Measurements from ENCODE around the gene PAX6. TPM values are rescaled to one million over a fixed set of nuclear protein-coding genes. Genes with fewer than 3 reads are reported as not detected.
A peak's percentile ranks its signal among the peaks of the same experiment; 100 is the strongest.

PAX6 gene
- total and polyA plus RNA-seq, 2 donors: 0.32 to 0.47 TPM

DNA sequence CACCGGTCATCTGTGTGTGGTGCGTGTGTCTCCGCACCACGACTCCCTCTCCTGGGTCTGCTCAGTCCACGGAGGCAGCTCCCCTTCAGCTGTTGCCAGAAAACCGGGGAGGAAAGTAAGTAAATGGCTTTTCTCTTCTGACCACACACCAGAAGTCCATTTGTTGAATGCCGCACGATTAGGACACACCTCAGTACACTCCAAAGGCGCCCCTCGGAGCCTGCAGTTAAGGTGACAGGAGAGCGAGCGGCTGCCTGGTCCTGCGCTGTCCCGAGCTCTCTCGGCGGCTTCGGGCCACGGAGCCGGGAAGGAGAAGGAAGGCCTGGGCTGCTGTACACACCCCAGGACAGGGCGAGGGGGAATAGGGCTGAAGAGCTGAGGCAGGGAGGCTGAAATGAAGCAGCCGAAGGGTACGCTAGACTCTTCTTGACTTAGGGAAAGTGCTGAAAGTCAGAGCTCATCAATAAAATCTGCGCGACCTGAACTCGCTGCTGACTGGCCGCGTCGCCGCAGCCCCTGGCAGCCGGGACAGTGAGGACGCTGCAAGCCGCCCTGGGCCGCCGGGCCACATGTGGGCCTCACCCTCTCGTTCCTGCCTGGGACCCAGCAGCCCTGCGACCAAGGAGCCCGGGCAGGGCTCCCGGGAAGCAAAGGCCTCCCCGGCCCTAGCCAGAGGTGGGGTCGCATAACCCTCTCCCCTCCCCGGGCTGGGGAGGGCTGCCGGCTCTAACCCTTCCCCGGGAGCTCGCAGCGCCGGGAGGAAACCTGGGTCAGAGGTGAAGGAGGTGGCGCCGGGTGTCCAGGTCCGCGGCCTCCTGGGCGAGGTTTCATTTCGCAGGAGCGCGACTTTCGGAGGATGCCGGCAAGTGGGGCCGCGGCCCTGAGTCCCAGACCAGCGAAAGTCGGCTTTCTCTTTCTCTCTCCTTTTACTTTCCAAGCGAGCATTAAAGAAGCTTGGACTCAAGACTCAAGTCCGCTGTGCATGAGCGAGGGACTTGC is 1.6 kb upstream of the PAX6 start:
- Histone ChIP-seq H3K27ac (ENCODE audit: low read depth in 1 of 2, low read length in 1 of 2) (no peak overlapping the region), H3K27me3 (ENCODE audit: control insufficient read depth in 2 of 2, insufficient read depth in 1 of 2, low read length in 1 of 2) (peaks cover 94 to 100% of the 10 kb centered on the region in 2 donors), H3K4me3 (ENCODE audit: low read length in 2 of 2) (peak overlapping the region in 1 of 2 donors; percentile 33), H3K9me3 (ENCODE audit: control insufficient read depth in 2 of 2, insufficient read depth in 1 of 2, low read length in 1 of 2) (peaks cover 0 to 7% of the 10 kb centered on the region in 2 donors), H3K36me3 (ENCODE audit: control insufficient read depth in 2 of 2, insufficient read depth in 2 of 2, low read length in 1 of 2) (no peaks in the 10 kb centered on the region), H3K4me1 (ENCODE audit: control insufficient read depth in 2 of 2, insufficient read depth in 2 of 2, low read length in 2 of 2) (peaks cover 21 to 51% of the 10 kb centered on the region in 2 donors)
- WGBS: 3% methylated on average over 63 of the region's 63 CpGs
- DNase-seq (ENCODE audit: low read depth in 6 of 9, low spot score in 9 of 9): no peak

DNA sequence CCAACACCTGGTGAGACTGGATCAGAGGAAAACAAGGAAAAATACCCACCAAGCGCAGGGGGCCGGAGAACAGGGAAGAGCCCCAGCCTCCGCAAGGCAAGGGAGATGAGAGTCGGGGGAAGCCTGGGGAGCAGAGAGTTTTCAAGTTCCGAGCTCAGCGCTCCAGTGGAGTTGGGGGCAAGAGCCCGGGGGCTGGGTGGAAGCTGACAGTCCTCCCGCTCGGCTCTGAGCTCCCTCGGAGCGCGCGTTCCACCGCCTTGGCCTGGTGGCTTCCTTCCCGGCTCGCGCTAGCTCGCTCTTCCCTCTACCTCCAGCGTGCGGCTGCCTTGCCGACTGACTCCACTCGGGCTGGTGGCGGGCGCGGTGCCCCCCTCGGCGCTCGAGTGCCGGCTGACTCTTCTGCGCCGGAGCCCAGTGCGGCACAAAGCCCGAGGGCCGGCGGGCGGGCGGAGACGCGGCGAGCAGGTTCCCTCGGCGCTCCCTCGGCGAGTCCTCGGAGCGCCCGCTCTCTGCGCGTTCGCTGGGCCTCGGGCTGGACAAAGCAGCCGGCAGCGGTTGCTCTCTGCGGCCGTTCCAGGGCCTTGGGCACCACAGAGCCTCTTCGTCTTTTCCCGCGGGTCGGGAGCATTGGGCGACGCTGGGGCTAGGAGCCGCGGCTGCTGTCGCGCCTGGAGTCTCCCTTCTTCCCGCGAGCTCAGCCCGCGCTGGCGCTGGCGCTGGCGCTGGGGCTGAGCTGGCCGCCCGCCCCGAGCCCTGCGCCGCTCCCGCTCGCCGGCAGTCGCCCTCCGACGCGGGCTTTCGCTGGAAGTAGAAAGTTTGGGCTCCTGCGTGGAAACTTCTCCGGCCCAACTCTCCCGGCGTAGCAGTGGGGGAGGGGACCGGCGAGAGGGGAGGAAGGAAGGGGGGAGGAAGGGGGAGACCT is 1.0 kb downstream of the PAX6 start:
- no peaks in the 10 kb centered on the region for H3K36me3 ChIP-seq (ENCODE audit: control insufficient read depth in 2 of 2, insufficient read depth in 2 of 2, low read length in 1 of 2)
- peaks cover 87 to 100% of the 10 kb centered on the region in 2 donors for H3K27me3 ChIP-seq (ENCODE audit: control insufficient read depth in 2 of 2, insufficient read depth in 1 of 2, low read length in 1 of 2)
- 3% methylated on average over 91 of the region's 91 CpGs for WGBS
- no peak for DNase-seq (ENCODE audit: low read depth in 6 of 9, low spot score in 9 of 9)
- no peak overlapping the region for H3K27ac ChIP-seq (ENCODE audit: low read depth in 1 of 2, low read length in 1 of 2)
- H3K9me3 ChIP-seq (ENCODE audit: control insufficient read depth in 2 of 2, insufficient read depth in 1 of 2, low read length in 1 of 2): peaks cover 0 to 8% of the 10 kb centered on the region in 2 donors
- H3K4me3 ChIP-seq (ENCODE audit: low read length in 2 of 2): peak overlapping the region in 1 of 2 donors; percentile 46
- peaks cover 13 to 45% of the 10 kb centered on the region in 2 donors for H3K4me1 ChIP-seq (ENCODE audit: control insufficient read depth in 2 of 2, insufficient read depth in 2 of 2, low read length in 2 of 2)

DNA sequence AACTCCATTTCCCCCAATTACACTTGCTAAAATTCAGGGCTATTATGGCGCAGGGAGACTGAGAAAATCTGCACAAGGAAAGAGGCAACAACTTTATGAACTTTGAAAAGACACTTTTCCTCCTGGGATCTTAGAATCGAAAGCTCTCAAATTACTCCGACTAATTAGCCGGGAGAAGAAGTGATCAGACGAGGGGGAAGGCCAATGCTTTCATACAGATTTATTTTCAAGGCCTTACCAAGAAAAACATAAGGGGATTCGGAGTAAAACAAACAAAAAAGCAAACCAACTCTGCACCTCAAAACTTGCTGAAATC is 1.6 kb downstream of the PAX6 start:
- Histone ChIP-seq H3K27me3 (ENCODE audit: control insufficient read depth in 2 of 2, insufficient read depth in 1 of 2, low read length in 1 of 2) (peaks cover 88 to 100% of the 10 kb centered on the region in 2 donors), H3K9me3 (ENCODE audit: control insufficient read depth in 2 of 2, insufficient read depth in 1 of 2, low read length in 1 of 2) (peaks cover 0 to 8% of the 10 kb centered on the region in 2 donors), H3K27ac (ENCODE audit: low read depth in 1 of 2, low read length in 1 of 2) (no peak overlapping the region), H3K4me3 (ENCODE audit: low read length in 2 of 2) (no peak overlapping the region), H3K36me3 (ENCODE audit: control insufficient read depth in 2 of 2, insufficient read depth in 2 of 2, low read length in 1 of 2) (no peaks in the 10 kb centered on the region), H3K4me1 (ENCODE audit: control insufficient read depth in 2 of 2, insufficient read depth in 2 of 2, low read length in 2 of 2) (peaks cover 13 to 46% of the 10 kb centered on the region in 2 donors)
- WGBS: 19% methylated on average over 6 of the region's 6 CpGs
- DNase-seq (ENCODE audit: low read depth in 6 of 9, low spot score in 9 of 9): no peak

DNA sequence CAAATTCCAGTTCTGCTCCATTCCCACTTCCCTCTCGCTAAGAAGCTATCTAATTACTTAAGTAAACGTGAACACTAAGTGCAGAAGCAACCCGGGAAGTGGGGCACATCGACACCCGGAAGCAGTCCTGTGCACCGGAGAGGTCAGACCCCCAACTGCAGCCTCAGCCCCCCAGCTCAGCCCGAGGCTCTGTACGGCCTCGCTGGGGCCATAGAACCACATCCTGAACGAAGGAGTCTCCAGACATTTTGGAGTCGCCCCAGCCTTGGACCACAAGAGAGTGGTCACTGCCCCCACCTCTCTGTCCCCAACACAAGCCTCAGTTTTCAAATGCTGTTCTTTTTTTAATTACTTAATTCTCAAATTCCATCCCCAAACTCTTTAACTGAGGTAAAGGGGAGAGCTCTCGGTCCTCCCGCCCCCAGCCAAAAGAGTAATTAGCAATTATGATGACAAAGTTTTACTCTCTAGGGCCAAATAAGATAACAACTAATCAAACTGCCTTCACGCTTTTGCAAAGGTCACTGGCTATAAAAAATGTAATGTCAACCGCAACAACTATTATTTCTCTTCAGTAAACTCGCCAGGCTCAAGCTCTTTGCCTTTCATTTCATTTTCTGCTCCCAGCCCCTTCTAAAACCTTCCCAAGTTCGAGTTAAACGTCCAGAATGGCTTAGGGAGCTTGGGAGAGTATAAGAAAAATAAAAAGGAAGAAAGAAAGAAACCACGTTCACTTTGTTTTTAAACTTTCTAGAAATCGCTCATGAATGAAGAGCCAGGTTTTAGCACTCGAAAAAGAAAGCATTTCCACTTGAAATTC is 2.2 kb downstream of the PAX6 start:
- Histone ChIP-seq H3K36me3 (ENCODE audit: control insufficient read depth in 2 of 2, insufficient read depth in 2 of 2, low read length in 1 of 2) (no peaks in the 10 kb centered on the region), H3K9me3 (ENCODE audit: control insufficient read depth in 2 of 2, insufficient read depth in 1 of 2, low read length in 1 of 2) (peaks cover 0 to 8% of the 10 kb centered on the region in 2 donors), H3K4me1 (ENCODE audit: control insufficient read depth in 2 of 2, insufficient read depth in 2 of 2, low read length in 2 of 2) (peaks cover 13 to 52% of the 10 kb centered on the region in 2 donors), H3K4me3 (ENCODE audit: low read length in 2 of 2) (no peak overlapping the region), H3K27ac (ENCODE audit: low read depth in 1 of 2, low read length in 1 of 2) (no peak overlapping the region), H3K27me3 (ENCODE audit: control insufficient read depth in 2 of 2, insufficient read depth in 1 of 2, low read length in 1 of 2) (peaks cover 88 to 100% of the 10 kb centered on the region in 2 donors)
- 9% methylated on average over 21 of the region's 21 CpGs for WGBS
- no peak for DNase-seq (ENCODE audit: low read depth in 6 of 9, low spot score in 9 of 9)

DNA sequence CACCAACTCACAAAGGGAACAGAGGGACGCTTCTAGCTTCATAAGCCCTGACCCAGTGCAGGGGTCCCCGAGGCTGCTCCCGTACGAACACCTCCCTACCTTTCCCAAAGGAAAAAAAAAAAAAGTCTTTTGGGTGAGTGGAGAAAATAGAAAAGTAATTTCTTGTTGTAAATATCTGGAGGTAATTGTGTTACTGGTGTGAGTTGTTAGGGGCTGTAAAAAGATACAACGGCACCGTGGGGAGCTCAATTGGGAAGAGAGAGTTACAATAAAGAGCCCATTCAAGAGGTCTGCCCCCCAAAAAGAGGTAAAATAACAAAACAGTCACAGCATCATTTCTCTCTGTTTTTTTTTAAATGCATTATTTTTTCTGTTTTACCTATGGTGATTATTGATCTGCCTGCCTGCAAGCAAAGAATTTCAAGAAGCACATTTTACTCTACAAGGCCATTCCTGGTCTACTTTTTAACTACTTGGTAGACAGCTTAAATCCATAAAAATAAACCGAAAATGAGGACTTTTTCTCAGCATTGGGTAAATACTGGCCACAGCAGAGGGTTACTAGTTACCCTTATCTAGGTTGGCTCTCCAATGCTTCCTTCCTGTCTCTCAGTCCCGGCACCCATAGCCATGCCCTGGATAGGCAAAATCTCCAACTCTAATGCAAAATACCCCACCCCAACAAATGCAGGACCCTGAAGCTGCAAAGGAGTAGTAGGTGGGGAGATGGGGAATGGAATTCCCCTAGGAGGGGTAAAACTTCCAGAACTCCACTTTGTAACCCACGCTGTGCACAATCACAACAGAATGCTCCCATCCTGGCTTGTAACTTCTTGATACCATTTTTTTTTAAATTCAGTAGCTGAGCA is 3.1 kb downstream of the PAX6 start:
- no peaks in the 10 kb centered on the region for H3K36me3 ChIP-seq (ENCODE audit: control insufficient read depth in 2 of 2, insufficient read depth in 2 of 2, low read length in 1 of 2)
- peaks cover 13 to 54% of the 10 kb centered on the region in 2 donors for H3K4me1 ChIP-seq (ENCODE audit: control insufficient read depth in 2 of 2, insufficient read depth in 2 of 2, low read length in 2 of 2)
- H3K27ac ChIP-seq (ENCODE audit: low read depth in 1 of 2, low read length in 1 of 2): no peak overlapping the region
- no peak for DNase-seq (ENCODE audit: low read depth in 6 of 9, low spot score in 9 of 9)
- H3K9me3 ChIP-seq (ENCODE audit: control insufficient read depth in 2 of 2, insufficient read depth in 1 of 2, low read length in 1 of 2): peaks cover 1 to 8% of the 10 kb centered on the region in 2 donors
- 10% methylated on average over 9 of the region's 9 CpGs for WGBS
- peaks cover 86 to 100% of the 10 kb centered on the region in 2 donors for H3K27me3 ChIP-seq (ENCODE audit: control insufficient read depth in 2 of 2, insufficient read depth in 1 of 2, low read length in 1 of 2)
- H3K4me3 ChIP-seq (ENCODE audit: low read length in 2 of 2): no peak overlapping the region

DNA sequence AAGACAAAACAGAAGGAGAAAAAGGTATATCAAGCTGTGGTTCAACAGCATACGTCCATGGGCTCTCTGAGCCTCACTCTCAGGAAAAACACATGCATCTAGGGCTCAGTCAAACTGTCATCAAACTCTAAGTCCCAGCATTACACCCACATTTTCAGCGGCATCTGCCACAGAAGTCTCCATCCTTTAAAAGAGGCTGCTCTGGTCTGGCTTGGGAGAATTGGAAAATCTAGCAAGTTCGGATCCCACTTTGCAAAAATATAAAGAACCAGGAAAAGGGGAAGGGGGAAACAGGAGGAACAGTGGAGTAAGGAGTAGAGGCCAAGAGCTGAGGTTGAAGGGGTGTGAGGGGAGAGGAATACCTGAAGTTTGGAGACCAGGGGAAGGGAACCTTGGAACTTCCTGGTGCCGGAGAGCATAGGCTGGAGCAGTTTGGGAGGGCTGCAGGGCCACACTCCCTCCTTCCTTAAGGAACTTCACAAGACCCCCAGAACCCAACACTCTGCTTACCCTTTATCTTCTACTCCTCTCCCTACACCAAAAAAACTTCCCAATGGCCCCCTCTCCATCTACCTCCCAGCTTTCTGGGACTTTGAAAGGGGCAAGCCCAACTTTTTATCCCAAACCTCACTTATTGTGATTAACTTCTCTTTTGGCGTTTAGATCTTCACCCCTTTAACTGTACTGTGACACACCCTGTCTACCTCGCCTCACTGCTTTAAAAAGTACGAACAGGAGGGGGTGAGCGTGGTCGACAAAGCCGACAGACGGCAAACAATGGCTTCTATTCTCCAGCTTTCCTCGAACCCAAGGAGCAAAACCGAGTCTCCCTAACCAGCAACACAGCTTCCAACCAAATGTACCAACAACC is 4.0 kb downstream of the PAX6 start:
- 16% methylated on average over 13 of the region's 13 CpGs for WGBS
- Histone ChIP-seq H3K27me3 (ENCODE audit: control insufficient read depth in 2 of 2, insufficient read depth in 1 of 2, low read length in 1 of 2) (peaks cover 86 to 100% of the 10 kb centered on the region in 2 donors), H3K36me3 (ENCODE audit: control insufficient read depth in 2 of 2, insufficient read depth in 2 of 2, low read length in 1 of 2) (no peaks in the 10 kb centered on the region), H3K4me1 (ENCODE audit: control insufficient read depth in 2 of 2, insufficient read depth in 2 of 2, low read length in 2 of 2) (peaks cover 10 to 46% of the 10 kb centered on the region in 2 donors), H3K27ac (ENCODE audit: low read depth in 1 of 2, low read length in 1 of 2) (no peak overlapping the region), H3K4me3 (ENCODE audit: low read length in 2 of 2) (no peak overlapping the region), H3K9me3 (ENCODE audit: control insufficient read depth in 2 of 2, insufficient read depth in 1 of 2, low read length in 1 of 2) (peaks cover 1 to 8% of the 10 kb centered on the region in 2 donors)
- no peak for DNase-seq (ENCODE audit: low read depth in 6 of 9, low spot score in 9 of 9)

DNA sequence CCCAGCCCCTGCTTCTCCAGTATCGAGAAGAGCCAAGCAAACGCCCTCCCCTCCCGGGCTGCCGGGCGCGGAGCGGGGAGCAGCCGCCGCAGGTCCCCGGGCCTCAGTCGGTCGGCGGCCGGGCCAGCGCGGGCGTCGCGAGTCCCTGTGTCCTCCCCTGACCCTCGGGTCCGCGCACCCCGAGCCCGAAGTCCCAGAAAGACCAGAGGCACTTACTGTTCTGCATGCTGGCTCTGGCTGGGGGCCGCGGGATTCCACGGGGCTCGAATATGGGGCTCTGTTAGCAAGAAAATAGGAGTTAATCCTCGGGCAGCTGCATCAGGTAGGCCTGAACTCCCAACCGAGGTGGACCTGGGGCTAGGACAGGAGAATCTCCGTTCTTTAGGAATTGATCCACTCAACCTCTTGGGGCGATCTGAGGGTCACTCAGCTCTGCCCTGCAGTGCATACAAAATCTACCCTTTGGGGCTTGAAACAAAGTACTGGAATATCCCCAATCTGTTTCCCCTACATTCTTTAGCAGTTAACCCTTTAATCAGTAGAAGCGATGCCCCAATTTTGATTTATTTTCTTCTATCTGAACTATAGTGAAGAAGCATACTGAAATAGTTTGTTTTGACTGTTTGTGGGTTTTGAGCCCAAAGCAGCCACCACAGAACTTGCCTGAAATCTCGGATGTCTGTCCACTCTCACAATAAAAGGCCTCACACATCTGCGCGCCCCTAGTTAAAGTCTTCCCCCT is 4.8 kb downstream of the PAX6 start:
- Histone ChIP-seq H3K27me3 (ENCODE audit: control insufficient read depth in 2 of 2, insufficient read depth in 1 of 2, low read length in 1 of 2) (peaks cover 84 to 100% of the 10 kb centered on the region in 2 donors), H3K9me3 (ENCODE audit: control insufficient read depth in 2 of 2, insufficient read depth in 1 of 2, low read length in 1 of 2) (peaks cover 1 to 5% of the 10 kb centered on the region in 2 donors), H3K36me3 (ENCODE audit: control insufficient read depth in 2 of 2, insufficient read depth in 2 of 2, low read length in 1 of 2) (no peaks in the 10 kb centered on the region), H3K27ac (ENCODE audit: low read depth in 1 of 2, low read length in 1 of 2) (no peak overlapping the region), H3K4me3 (ENCODE audit: low read length in 2 of 2) (no peak overlapping the region), H3K4me1 (ENCODE audit: control insufficient read depth in 2 of 2, insufficient read depth in 2 of 2, low read length in 2 of 2) (peaks cover 10 to 38% of the 10 kb centered on the region in 2 donors)
- 7% methylated on average over 36 of the region's 36 CpGs for WGBS
- DNase-seq (ENCODE audit: low read depth in 6 of 9, low spot score in 9 of 9): no peak
